Mucosa of descending colon (tissue), 3 donors: Measurements from ENCODE around the gene FOXP4. TPM values are rescaled to one million over a fixed set of nuclear protein-coding genes. Genes with fewer than 3 reads are reported as not detected.
A peak's percentile ranks its signal among the peaks of the same experiment; 100 is the strongest.

Experiments used
- ATAC-seq: fragments of 200-7000 bp; cut with Tn5 transposase; one replicate; pipeline ENCODE4 v1.9.1; 2020; ENCODE audit warnings: mild to moderate bottlenecking, moderate library complexity
- DNase-seq, 3 donors: peaks; one replicate each; pipeline ENCODE4 v3.0.0-alpha.2; 2020
- H3K36me3 ChIP-seq: fragments of 200-600 bp; one replicate; pipeline ENCODE4 v1.8.0; 2021; ENCODE audit warnings: low read depth, mild to moderate bottlenecking
- H3K4me1 ChIP-seq: fragments of 200-600 bp; one replicate; pipeline ENCODE4 v1.8.0; 2021; ENCODE audit warnings: low read depth, mild to moderate bottlenecking
- H3K4me3 ChIP-seq: fragments of 200-600 bp; one replicate; pipeline ENCODE4 v1.8.0; 2021; ENCODE audit warnings: mild to moderate bottlenecking
- H3K9me3 ChIP-seq: fragments of 200-600 bp; one replicate; pipeline ENCODE4 v1.8.0; 2021; ENCODE audit warnings: mild to moderate bottlenecking
- CTCF ChIP-seq: fragments of 200-600 bp; IDR thresholded peaks from one replicate; pipeline ENCODE4 v1.8.0; 2022; ENCODE audit warnings: antibody characterized with exemption, mild to moderate bottlenecking
- intact Hi-C, 2 donors: fragments of 100-400 bp; cut with DNase I in 1 of 2; cut with micrococcal nuclease in 1 of 2; formaldehyde crosslinking; loops; one replicate each; pipeline versions ENCODE4 v1.11.0 to v1.11.1; 2022; cut with DNase I, micrococcal nuclease
- total RNA-seq, 3 donors: library from RNA; stranded (reverse); fragmentation: NEBNext Ultra II Directional in 2 of 3; extraction: Animal tissue kit (Norgen Biotek cat#: 25700) in 2 of 3; gene quantifications; one replicate each; pipeline versions ENCODE4 v1.2.1 to v1.2.4, GENCODE V29; 2021 to 2023
- donor health status: DM: no; HTN: no; CAD: no; lungs with moderate emphysema.
- donor health status: DM: no; HTN: no; CAD: no.
- donor health status: DM: no; HTN: yes; CAD: no.

Gene FOXP4
- total RNA-seq, 3 donors from 2014 or later, result 31.5 to 34.9 (median 33.8) TPM

- no peak for ATAC-seq
- Histone ChIP-seq H3K36me3 (no peaks in the 10 kb centered on the region), H3K9me3 (no peaks in the 10 kb centered on the region), H3K4me3 (no peak overlapping the region), H3K4me1 (no peaks in the 10 kb centered on the region)
- TF ChIP-seq CTCF, result no peak
- intact Hi-C loops, result no loop called here
- DNase-seq, result no peak
These were observed 20.8 kb downstream of the FOXP4 start for GRCh38 chr6:41566961-41567360.

DNA sequence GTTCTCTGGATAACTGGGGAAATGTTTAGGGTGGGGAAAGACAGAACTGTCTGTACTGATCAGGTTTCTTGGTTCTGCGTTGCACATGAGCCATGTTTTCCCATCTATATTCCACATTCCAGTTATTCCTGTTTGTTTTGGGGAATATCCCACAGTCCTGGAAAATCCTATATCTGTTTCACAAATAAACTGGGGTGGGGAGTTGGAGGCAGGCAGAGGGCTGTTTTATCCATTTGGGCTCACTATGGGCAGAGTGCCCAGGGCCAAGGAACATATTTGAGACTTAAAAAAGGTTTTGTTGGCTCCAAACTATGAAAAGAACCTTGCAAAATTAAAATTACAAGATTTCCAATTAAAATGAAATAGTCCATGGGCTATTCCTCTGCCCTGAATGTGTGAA lies 21.5 kb downstream of the FOXP4 start:
- Histone ChIP-seq H3K9me3 (no peaks in the 10 kb centered on the region), H3K4me1 (no peaks in the 10 kb centered on the region), H3K36me3 (no peaks in the 10 kb centered on the region), H3K4me3 (no peak overlapping the region)
- DNase-seq (no peak), ATAC-seq (no peak)
- intact Hi-C loops, result no loop called here
- no peak for TF ChIP-seq CTCF

DNA sequence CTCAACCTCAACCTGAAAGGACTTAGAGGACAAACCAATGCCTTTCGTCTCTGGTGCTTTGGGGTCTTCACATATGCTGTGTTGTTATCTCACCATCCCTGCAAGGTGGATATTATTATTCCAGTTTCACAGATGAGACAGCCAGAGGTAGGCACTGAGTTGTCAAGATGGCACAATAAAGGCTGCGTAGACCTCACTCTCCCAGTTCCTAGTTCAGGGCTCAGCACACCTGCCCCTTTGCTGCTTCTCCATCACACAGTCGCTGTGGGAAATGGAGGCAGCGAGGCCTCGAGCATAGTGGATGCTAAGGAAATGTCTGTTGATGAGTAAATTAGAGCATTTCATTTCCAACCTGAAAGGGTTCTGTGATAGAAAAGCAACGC lies 22.0 kb downstream of the FOXP4 start:
- TF ChIP-seq CTCF, result no peak
- H3K9me3 ChIP-seq, result no peaks in the 10 kb centered on the region
- DNase-seq, result no peak
- no peak for ATAC-seq
- intact Hi-C loops, result no loop called here
- H3K36me3 ChIP-seq, result no peaks in the 10 kb centered on the region
- H3K4me3 ChIP-seq, result no peak overlapping the region
- no peaks in the 10 kb centered on the region for H3K4me1 ChIP-seq

DNA sequence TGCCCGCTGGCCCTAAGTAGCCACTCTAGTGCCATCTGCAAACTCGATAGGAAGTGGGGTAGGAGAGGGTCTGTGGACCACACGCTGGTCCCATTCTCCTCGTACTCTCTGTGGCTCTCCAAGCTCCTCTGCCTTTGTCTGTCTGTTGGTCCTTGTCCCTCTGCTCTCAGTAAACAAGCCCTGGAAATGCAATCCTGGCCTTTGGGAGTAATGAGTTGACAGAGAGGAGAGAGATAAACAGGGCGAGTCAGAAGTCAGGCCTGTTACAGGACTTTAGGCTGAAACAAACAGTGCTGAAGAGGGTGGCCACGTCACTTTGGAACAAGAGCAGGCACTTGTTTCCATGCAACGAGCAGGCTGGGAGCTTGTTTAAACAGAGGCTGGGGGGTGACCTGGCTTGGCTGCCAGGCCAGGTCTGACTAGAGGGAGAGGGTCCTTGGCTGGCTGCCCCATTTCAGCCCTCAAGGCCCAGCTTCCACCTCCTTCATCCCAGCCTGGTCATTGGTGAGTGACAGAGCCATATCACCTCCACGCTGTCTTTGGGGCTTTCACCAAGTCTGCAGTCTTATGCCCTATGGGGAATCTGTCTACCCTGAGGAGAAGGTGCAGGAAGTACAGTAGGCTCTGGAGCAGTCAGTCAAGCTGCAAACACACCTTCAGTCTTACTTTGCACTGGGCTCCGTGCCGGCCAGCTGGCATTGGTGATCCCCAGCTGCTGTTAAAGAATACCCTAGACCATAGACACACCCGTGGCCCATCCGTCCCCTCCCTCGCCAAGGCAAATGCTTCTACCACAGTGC lies 22.6 kb downstream of the FOXP4 start:
- no peak for TF ChIP-seq CTCF
- Histone ChIP-seq H3K4me1 (no peaks in the 10 kb centered on the region), H3K36me3 (no peaks in the 10 kb centered on the region), H3K4me3 (no peak overlapping the region), H3K9me3 (no peaks in the 10 kb centered on the region)
- intact Hi-C loops, result no loop called here
- ATAC-seq (peak; percentile 53), DNase-seq (peak in 1 of 3 donors; percentile 49)

- intact Hi-C loops, result no loop called here
These were observed 24.1 kb downstream of the FOXP4 start for GRCh38 chr6:41570259-41570615.

More at GRCh38 chr6:41570259-41570615, 24.1 kb downstream of the FOXP4 start:
- Histone ChIP-seq H3K9me3 (no peaks in the 10 kb centered on the region), H3K4me1 (no peaks in the 10 kb centered on the region), H3K4me3 (no peak overlapping the region), H3K36me3 (no peaks in the 10 kb centered on the region)
- TF ChIP-seq CTCF, result no peak
- DNase-seq (no peak), ATAC-seq (no peak)
